ENCODE data around the gene NWD2.

DNA sequence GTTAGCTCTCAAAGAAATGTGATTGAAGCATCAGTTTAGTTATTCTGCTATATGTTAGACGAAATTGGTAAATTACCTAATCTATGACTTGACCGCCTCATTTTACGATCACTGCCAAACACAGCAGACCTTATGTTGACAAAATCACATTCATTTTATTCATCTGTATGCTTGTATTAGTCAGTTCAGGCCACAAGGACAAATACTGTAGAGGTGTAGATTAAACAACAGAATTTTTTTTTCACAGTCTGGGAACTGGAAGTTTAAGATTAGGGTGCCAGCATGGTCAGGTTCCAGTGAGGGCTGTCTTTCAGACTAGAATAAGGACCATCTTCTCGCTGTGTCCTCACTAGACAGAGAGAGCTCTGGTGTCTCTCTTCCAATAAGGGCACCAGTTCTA, 177.1 kb downstream of the NWD2 start:
- TF ChIP-seq, protein P1, sequence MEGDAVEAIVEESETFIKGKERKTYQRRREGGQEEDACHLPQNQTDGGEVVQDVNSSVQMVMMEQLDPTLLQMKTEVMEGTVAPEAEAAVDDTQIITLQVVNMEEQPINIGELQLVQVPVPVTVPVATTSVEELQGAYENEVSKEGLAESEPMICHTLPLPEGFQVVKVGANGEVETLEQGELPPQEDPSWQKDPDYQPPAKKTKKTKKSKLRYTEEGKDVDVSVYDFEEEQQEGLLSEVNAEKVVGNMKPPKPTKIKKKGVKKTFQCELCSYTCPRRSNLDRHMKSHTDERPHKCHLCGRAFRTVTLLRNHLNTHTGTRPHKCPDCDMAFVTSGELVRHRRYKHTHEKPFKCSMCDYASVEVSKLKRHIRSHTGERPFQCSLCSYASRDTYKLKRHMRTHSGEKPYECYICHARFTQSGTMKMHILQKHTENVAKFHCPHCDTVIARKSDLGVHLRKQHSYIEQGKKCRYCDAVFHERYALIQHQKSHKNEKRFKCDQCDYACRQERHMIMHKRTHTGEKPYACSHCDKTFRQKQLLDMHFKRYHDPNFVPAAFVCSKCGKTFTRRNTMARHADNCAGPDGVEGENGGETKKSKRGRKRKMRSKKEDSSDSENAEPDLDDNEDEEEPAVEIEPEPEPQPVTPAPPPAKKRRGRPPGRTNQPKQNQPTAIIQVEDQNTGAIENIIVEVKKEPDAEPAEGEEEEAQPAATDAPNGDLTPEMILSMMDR (conservative IDR thresholded peaks at IDR 0.05; ENCODE audit: low read length) = no peak
- no peak for TF ChIP-seq EZH2phosphoT487 (IDR thresholded peaks at IDR 0.05; ENCODE audit: borderline replicate concordance)
